Stimulated activated CD4-positive, alpha-beta T cell treated with anti-CD3 and anti-CD28 coated beads, Interleukin-1b, Interleukin-23, amount 100 ng/mL, for 1 hour (primary cell): ENCODE results near the gene NUMA1.
A peak's percentile ranks its signal among the peaks of the same experiment; 100 is the strongest.

Experiments used
- DNase-seq, 2 donors: peaks; one replicate each; pipeline ENCODE4 v3.0.0-alpha.2; 2020; ENCODE audit warnings: low read depth in 2 of 2

The NUMA1 gene

DNA sequence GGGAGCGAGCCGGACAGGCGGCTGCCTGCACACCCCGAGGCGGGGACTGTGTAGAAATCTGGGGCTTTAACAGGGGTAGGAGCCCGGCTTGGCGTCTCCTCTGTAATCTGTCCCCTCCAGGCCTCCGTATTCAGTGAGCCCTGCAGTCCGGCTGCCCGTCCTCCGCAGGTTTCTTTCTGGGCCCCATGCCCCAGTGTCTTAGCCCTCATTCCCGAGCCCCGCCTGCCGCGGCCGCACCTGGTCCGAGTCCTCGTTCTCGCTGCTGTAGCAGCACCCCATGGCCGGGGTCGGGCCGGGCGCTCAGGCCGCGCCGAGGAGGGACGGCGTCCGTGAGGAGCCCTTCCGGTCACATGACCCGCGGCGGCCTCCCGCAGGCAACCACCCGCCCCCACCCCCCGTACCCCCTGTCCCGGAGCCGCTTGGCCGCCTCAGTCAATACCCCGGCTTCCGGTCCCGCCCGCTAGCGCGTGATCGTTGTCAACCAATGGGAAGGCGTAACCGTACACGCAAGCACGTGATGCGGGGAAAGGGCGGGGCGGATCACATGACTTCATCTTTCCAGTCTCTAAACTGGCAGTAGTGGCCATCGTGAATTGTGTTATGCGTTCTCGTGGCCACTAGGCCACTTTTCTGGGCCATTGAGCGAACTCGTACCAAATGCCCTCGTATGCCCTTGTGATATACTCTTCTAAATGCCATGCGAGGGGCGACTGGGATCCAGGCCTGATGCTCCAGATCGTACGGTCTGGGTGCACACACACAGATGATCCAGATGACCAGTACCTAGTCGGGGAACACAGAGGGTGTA lies 22.8 kb upstream of the NUMA1 start, which contains the start of gene LAMTOR1:
Gene LAMTOR1 (minus strand): TSS at position 352 of the 808 bp plus-strand sequence. CDS start 73 bp downstream, at position 279.
- peak; percentile 89 to 92 for DNase-seq

- DNase-seq = no peak
Observed at GRCh38 chr11:72102631-72102945, 22.2 kb upstream of the NUMA1 start.

DNA sequence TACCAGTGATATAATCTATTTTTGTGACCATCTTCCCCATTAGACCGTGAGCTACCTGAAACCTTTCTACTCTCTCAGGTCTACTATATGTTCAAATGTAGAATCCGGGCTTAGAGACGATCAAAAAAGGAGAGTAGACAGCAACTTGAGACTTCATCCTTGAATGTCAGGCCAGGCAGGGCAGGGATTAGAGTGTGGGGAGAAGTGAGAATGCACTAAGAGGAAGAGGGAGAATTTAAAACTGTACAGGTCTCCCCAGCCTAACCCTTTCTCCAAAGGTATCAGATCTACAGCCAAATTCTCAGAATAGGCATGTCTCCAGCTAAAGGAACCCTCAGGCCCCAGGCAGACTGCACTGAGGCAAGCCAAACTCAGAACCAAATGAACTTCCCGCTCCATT lies 21.8 kb upstream of the NUMA1 start:
- no peak for DNase-seq

DNA sequence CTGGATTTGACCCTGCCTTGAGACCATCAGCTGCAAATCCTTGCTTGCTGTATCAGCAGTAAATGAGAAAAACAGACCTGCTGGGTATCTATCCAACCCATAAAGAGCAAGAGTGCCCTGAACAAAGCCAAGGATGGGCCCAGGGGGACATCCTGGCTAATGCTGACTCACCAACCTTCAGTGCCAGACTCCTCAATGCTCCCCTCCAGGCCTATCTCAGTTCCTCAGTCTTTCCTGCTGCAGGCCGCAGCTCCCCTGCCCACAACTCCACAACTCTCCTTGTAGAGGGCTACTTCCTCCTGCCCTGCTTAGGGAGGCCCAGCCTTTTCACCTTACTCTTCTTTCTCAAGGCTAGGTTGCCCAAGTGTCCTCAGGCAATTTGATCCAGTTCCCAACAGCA lies 20.1 kb upstream of the NUMA1 start:
- DNase-seq = no peak

GRCh38 chr11:72100009-72100408 lies 19.7 kb upstream of the NUMA1 start:
- DNase-seq = no peak

DNA sequence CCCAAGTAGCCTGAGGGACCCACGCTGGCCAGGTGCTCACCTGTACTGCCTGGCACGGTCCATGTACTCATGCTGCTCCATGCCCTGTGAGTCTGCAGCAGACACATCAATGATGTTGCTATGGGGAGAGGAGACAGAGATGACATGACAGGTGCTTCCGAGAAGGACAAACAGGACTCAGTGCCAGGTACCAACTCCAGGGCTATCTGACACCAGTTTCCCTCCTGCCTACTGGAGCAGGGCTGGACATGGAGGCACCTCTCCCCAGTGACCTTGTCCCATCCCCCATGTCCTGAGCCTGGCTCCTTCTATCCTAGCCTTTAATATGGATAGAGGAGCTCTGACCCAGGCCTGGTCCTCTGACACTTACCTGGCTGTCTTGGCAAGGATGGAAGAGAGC lies 18.4 kb upstream of the NUMA1 start:
- no peak for DNase-seq

GRCh38 chr11:72091292-72091691 lies 10.9 kb upstream of the NUMA1 start:
- peak; percentile 39 to 48 for DNase-seq

GRCh38 chr11:72088076-72088808 lies 7.9 kb upstream of the NUMA1 start:
- no peak for DNase-seq

DNA sequence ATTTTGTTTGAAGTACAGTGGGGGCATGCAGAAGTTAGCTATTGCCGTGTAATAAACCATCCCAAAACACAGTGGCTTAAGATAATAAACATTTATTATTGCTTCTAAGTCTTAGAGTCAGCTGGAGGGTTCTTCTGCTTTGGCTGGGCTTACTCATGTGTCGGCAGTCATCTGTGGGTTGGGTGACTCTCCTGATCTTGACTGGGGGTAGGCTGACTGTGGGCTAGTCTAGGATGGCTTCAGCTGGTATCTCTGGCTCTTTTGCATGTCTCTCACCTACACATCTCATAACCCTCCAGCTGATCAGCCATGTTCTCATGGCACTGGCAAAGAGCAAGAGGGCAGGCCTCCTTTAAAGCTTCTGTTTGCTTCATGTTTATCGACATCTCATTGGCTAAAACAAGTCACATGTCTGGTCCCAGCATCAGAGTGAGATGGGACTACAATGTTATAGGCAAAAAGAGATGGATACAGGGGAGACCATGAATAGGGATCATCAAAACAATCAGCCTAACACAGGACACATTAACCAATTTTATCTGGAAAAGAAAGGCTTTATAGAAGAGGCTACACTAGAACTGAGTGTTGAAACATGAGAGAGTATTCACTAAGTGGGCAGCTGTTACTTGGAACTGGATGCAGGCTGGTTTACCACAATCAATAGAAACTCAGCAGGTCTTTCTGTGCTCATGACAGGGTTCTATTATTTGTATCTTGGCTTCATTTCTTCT lies 5.4 kb upstream of the NUMA1 start:
- no peak for DNase-seq

DNA sequence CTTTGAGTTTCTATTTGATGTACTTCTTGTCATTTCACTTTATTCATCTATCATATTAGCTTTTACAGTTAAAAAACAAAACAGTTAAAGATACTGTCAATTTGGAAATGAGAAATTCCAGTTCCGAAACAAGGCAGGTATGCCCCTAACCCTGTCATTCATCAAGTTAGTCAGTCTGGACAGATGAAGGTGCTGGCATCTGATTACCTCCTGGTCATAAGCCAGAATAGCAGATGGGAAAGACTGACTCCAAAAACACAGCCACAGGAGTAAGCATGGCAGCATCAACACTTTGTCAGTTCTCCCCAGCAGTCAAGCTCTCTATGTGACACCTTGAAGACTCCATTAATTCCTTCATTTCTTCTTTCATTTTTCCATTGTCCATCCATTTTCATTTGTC lies 4.6 kb upstream of the NUMA1 start:
- DNase-seq = no peak

- no peak for DNase-seq
Observed at GRCh38 chr11:72084076-72084475, 3.7 kb upstream of the NUMA1 start.

GRCh38 chr11:72083414-72083813 lies 3.1 kb upstream of the NUMA1 start:
- no peak for DNase-seq

DNA sequence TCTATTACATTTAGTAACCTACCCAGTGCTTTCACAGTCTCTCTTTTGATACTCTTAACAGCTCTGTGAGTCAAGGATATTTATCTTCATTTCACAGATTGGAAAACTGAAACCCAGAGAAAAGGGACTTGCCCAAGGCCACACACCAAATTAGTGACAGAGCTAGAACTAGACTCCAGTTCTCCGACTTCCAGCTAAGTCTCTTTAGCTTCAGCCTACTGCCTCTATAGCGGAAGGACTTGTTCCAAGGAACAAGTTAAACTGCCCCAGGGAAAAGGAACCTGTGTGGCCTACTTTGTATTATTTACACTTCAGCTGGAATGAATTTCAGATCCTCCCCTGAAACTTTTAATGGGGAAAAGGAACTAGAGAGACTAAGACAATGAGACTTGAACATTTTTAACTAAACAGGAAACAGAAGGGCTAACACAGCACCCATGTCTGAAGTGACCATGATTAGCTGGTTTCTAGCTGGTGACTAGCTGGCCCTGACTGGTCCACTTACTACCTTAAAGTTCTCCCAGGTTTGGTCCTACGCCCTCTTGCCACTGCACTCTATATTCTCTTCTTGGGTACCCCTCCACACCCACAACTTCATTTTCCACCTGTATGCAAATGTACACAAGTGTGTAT lies 1.6 kb upstream of the NUMA1 start:
- no peak for DNase-seq

- no peak for DNase-seq
Observed at GRCh38 chr11:72081184-72081644, 872 bp upstream of the NUMA1 start.

DNA sequence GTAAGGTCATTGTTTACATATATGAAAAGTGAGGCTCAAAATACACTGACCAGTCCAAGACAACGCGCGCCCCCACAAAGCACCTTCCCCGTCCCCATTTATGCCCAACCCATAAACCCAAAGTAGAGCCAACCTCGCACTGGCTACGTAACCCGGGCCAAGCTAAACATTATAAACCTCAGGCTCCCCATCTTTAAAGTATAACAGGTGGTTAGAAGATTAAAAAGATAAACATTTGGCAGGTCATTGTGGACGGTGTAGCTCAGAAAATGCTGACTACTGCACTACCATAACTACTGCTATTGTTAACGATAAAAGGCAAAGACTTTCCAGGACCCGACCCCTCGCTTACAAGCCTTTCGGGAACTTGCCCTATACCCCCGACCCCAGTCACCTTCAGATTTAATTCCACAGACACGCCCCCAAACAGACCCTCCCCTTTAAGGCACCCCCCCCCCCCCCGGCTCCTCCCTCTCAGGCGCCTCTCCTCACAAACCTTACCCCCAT lies 470 bp downstream of the NUMA1 start:
- no peak for DNase-seq

- no peak for DNase-seq
Observed at GRCh38 chr11:72078477-72078876, 1.9 kb downstream of the NUMA1 start.

- DNase-seq = no peak
Observed at GRCh38 chr11:72075756-72076155, 4.6 kb downstream of the NUMA1 start.

DNA sequence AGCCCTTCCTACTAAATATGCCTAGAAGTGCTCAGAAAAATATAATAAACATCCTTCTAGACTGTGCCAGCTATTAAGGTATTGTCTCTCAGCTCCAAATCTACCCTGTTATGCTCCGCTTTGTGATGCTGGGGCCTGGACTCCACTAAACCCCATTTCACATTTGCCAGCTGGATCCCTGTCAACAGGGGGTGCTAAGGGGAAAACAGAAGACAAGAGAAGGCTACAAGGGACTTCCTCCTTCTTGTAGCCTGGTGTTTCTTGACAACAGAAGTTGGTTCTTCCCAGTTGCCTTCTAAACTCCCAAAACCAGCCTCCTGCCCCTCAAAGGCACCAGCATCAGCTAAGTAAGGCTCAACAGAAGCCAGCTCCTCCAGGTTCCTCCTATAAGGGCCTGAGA lies 5.2 kb downstream of the NUMA1 start:
- no peak for DNase-seq

GRCh38 chr11:72072348-72072747 lies 8.0 kb downstream of the NUMA1 start:
- DNase-seq = no peak

GRCh38 chr11:72070491-72070890 lies 9.9 kb downstream of the NUMA1 start:
- no peak for DNase-seq

DNA sequence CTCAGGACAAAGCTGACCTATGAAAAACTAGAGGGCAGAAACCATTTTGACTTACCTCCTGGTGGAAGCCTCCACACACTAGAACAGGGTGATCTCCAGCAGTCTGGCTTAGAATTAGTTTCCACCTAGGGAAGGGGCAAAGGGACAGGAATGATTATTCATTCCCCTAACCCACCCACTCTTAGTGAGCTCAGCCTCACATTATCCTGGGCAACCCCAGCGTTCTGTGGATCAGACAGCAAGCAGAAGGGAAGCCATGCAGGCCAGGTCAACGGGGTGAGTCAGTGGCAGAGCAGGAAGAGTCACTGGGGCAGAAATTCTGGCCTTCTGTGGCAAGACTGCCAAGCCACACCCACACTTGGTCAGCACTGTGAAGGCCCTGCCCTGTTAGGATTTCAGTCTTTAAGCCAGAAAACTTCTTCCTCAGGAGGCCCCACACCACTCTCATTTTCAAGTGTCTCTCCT lies 10.5 kb downstream of the NUMA1 start:
- no peak for DNase-seq

- DNase-seq = no peak
Observed at GRCh38 chr11:72069200-72069599, 11.1 kb downstream of the NUMA1 start.
